Loucy (cell line): Measurements from ENCODE around the gene SCYL3.
A peak's percentile ranks its signal among the peaks of the same experiment; 100 is the strongest.

Experiments used
- H2AFZ ChIP-seq: fragments of 200-600 bp; sonication (generic); 2 replicates; pipeline ENCODE4 v1.6.0; 2016; ENCODE audit warnings: antibody characterized with exemption, mild to moderate bottlenecking, low read length, moderate library complexity
- H3F3A ChIP-seq: fragments of 200-600 bp; 2 replicates; pipeline ENCODE4 v1.6.0; 2016; ENCODE audit warnings: antibody characterized with exemption, low read depth, mild to moderate bottlenecking
- H3K27me3 ChIP-seq: fragments of 200-600 bp; sonication (generic); 2 replicates; pipeline ENCODE4 v1.6.1; 2014; ENCODE audit warnings: low read length, mild to moderate bottlenecking; ENCODE audit not compliant: insufficient read depth, poor library complexity, severe bottlenecking
- H3K36me3 ChIP-seq: fragments of 200-600 bp; sonication (generic); 2 replicates; pipeline ENCODE4 v1.6.1; 2016; ENCODE audit warnings: low read length; ENCODE audit not compliant: insufficient read depth
- H3K4me1 ChIP-seq: fragments of 200-600 bp; sonication (generic); 2 replicates; pipeline ENCODE4 v1.5.1; 2014; ENCODE audit warnings: low read length, mild to moderate bottlenecking; ENCODE audit not compliant: insufficient read depth, poor library complexity, severe bottlenecking
- H3K4me2 ChIP-seq: fragments of 200-600 bp; sonication (generic); 2 replicates; pipeline ENCODE4 v1.6.0; 2014; ENCODE audit warnings: antibody characterized with exemption, low read length, low read depth, mild to moderate bottlenecking; ENCODE audit not compliant: poor library complexity, severe bottlenecking
- H3K4me3 ChIP-seq: fragments of 200-600 bp; sonication (generic); 2 replicates; pipeline ENCODE4 v1.5.1; 2014; ENCODE audit warnings: low read length, mild to moderate bottlenecking, mixed read lengths; ENCODE audit not compliant: poor library complexity, severe bottlenecking
- H3K79me2 ChIP-seq: fragments of 200-600 bp; sonication (generic); 2 replicates; pipeline ENCODE4 v1.6.1; 2014; ENCODE audit warnings: low read length; ENCODE audit not compliant: insufficient read depth
- H3K9ac ChIP-seq: fragments of 200-600 bp; sonication (generic); 2 replicates; pipeline ENCODE4 v1.6.0; 2014; ENCODE audit warnings: mild to moderate bottlenecking, low read depth, low read length, moderate library complexity; ENCODE audit not compliant: poor library complexity, severe bottlenecking
- H3K9me2 ChIP-seq: fragments of 200-600 bp; sonication (generic); replicated peaks from 2 replicates; pipeline ENCODE4 v1.6.1; 2016; ENCODE audit warnings: low read depth, low read length, mixed read lengths
- H3K9me3 ChIP-seq: fragments of 200-600 bp; sonication (generic); 2 replicates; pipeline ENCODE4 v1.6.1; 2014; ENCODE audit warnings: mild to moderate bottlenecking, antibody characterized with exemption, low read length, low read depth; ENCODE audit not compliant: insufficient read depth
- H4K20me1 ChIP-seq: fragments of 200-600 bp; sonication (generic); 2 replicates; pipeline ENCODE4 v1.6.0; 2014; ENCODE audit warnings: antibody characterized with exemption, low read length, mild to moderate bottlenecking; ENCODE audit not compliant: insufficient read depth, poor library complexity, severe bottlenecking
- EZH2phosphoT487 ChIP-seq: fragments of 200-600 bp; IDR thresholded peaks from 2 replicates; pipeline ENCODE4 v1.6.1; 2018; ENCODE audit warnings: antibody characterized with exemption, mild to moderate bottlenecking, moderate library complexity, borderline replicate concordance
- TF ChIP-seq, protein P1 (sequence below): fragments of 200-600 bp; sonication (generic); conservative IDR thresholded peaks from 2 replicates; pipeline ENCODE4 v1.5.1; 2014; ENCODE audit warnings: mild to moderate bottlenecking, antibody characterized with exemption, low read length

Gene SCYL3

GRCh38 chr1:169896013-169896412 lies 2.3 kb upstream of the SCYL3 start:
- H3K9ac ChIP-seq, result no peak overlapping the region
- no peaks in the 10 kb centered on the region for H3K9me3 ChIP-seq
- H3K4me1 ChIP-seq, result peaks cover 32% of the 10 kb centered on the region
- H4K20me1 ChIP-seq, result no peaks in the 10 kb centered on the region
- H3K36me3 ChIP-seq, result no peaks in the 10 kb centered on the region
- TF ChIP-seq, protein P1, sequence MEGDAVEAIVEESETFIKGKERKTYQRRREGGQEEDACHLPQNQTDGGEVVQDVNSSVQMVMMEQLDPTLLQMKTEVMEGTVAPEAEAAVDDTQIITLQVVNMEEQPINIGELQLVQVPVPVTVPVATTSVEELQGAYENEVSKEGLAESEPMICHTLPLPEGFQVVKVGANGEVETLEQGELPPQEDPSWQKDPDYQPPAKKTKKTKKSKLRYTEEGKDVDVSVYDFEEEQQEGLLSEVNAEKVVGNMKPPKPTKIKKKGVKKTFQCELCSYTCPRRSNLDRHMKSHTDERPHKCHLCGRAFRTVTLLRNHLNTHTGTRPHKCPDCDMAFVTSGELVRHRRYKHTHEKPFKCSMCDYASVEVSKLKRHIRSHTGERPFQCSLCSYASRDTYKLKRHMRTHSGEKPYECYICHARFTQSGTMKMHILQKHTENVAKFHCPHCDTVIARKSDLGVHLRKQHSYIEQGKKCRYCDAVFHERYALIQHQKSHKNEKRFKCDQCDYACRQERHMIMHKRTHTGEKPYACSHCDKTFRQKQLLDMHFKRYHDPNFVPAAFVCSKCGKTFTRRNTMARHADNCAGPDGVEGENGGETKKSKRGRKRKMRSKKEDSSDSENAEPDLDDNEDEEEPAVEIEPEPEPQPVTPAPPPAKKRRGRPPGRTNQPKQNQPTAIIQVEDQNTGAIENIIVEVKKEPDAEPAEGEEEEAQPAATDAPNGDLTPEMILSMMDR, result no peak
- no peak for TF ChIP-seq EZH2phosphoT487
- no peak overlapping the region for H3K4me3 ChIP-seq
- no peak overlapping the region for H3K4me2 ChIP-seq
- H3F3A ChIP-seq, result peaks cover 5% of the 10 kb centered on the region; the same call in 1 of the 2 replicates
- H2AFZ ChIP-seq, result no peak overlapping the region
- H3K79me2 ChIP-seq, result peaks cover 21% of the 10 kb centered on the region
- peaks cover 4% of the 10 kb centered on the region for H3K27me3 ChIP-seq
- H3K9me2 ChIP-seq, result no peaks in the 10 kb centered on the region

- Histone ChIP-seq H3K4me2 (peak overlapping the region; percentile 79), H4K20me1 (no peaks in the 10 kb centered on the region), H3K36me3 (no peaks in the 10 kb centered on the region), H3K9me3 (no peaks in the 10 kb centered on the region), H2AFZ (peak overlapping the region; percentile 97), H3F3A (peaks cover 11% of the 10 kb centered on the region; the same call in 1 of the 2 replicates), H3K27me3 (peaks cover 4% of the 10 kb centered on the region), H3K4me1 (peaks cover 42% of the 10 kb centered on the region), H3K4me3 (peak overlapping the region; percentile 91), H3K79me2 (peaks cover 31% of the 10 kb centered on the region), H3K9me2 (no peaks in the 10 kb centered on the region), H3K9ac (peak overlapping the region; percentile 99)
- TF ChIP-seq, protein P1, result no peak
- no peak for TF ChIP-seq EZH2phosphoT487
Measured at GRCh38 chr1:169894424-169895145, 889 bp upstream of the SCYL3 start.

- no peaks in the 10 kb centered on the region for H3K9me3 ChIP-seq
- peaks cover 4% of the 10 kb centered on the region for H3K27me3 ChIP-seq
- peak overlapping the region; percentile 97 for H3K4me2 ChIP-seq
- H3F3A ChIP-seq, result peaks cover 11% of the 10 kb centered on the region; the same call in 1 of the 2 replicates
- H4K20me1 ChIP-seq, result no peaks in the 10 kb centered on the region
- no peak overlapping the region for H2AFZ ChIP-seq
- H3K9me2 ChIP-seq, result no peaks in the 10 kb centered on the region
- TF ChIP-seq EZH2phosphoT487, result no peak
- TF ChIP-seq, protein P1, result no peak
- H3K4me3 ChIP-seq, result peak overlapping the region; percentile 91
- H3K79me2 ChIP-seq, result peaks cover 46% of the 10 kb centered on the region
- H3K9ac ChIP-seq, result peak overlapping the region; percentile 99
- H3K4me1 ChIP-seq, result peaks cover 52% of the 10 kb centered on the region
- no peaks in the 10 kb centered on the region for H3K36me3 ChIP-seq
Measured at GRCh38 chr1:169892927-169893644, 610 bp downstream of the SCYL3 start.
